ENCODE results near the gene FAM3C. TPM values are rescaled to one million over a fixed set of nuclear protein-coding genes. Genes with fewer than 3 reads are reported as not detected.
"Not testable (repeated sequence)": the region's sequence is repeated elsewhere in the genome, so short reads cannot be mapped to it uniquely, and the experiment has no call there.

Gene FAM3C
- 10 to 100 TPM; 46.3 to 57.7 TPM for total RNA-seq

DNA sequence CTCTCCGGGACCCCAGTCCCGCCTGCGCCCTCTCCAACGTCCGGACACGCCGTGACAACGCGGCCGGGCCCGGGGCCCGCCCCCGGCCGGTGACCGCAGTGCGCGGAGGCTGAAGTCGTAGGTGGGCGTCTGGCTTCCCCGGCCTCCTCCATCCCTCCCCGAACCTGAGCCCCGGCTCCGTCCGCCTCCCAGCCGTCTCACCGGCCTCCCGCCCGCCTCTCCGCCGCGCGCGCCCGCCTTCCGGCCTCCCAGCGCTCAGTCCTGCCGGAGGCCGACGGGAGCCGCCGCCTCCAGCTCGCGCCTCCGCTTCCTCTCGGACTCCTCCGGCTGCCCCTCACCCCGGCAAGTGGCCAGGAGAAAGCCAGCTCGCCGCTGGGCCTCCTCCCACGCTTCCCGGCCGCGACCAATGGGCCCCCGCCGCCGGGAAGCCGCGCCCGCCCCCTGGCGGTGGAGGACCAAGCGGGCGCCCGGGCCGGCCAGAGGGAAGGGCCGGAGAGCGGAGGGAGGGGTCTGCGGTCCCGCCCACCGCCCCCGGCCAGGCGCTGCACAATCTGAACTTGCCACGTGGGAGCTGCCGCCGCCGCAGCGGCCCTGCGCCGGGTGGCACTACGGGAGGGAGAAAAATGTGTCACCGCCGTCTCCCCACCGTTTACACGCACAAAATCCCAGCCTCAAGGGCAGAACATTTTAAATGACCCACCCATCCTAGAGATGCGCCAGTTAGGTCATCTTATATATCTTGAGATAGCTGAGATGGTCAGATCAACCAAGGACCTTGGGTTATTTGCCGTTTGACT lies at the start of gene FAM3C:
Gene FAM3C (minus strand): TSS at position 348 of the 797 bp plus-strand sequence. CDS start 13,339 bp downstream, outside the sequence.
- TF ChIP-seq CTCF (IDR thresholded peaks at IDR 0.05): peak; percentile 90
- no peaks in the 10 kb centered on the region for H3K36me3 ChIP-seq
- intact Hi-C loops (cut with DNase I): no loop called here
- no peaks in the 10 kb centered on the region for H3K27me3 ChIP-seq
- no peaks in the 10 kb centered on the region for H3K4me1 ChIP-seq
- H3K27ac ChIP-seq: peak within 1 kb of the TSS; percentile 78
- H3K9ac ChIP-seq (ENCODE audit: low read depth in 2 of 2, low read length in 2 of 2): peak within 1 kb of the TSS; percentile 81 to 85
- DNase-seq: peak; percentile 88
- no peaks in the 10 kb centered on the region for H3K9me3 ChIP-seq
- peak within 1 kb of the TSS; percentile 83 for H3K4me3 ChIP-seq

- Histone ChIP-seq H3K27me3 (no peaks in the 10 kb centered on the region), H3K4me1 (no peaks in the 10 kb centered on the region), H3K9me3 (no peaks in the 10 kb centered on the region), H3K27ac (no peak overlapping the region), H3K36me3 (no peaks in the 10 kb centered on the region), H3K9ac (ENCODE audit: low read depth in 2 of 2, low read length in 2 of 2) (no peak overlapping the region), H3K4me3 (no peak overlapping the region)
- intact Hi-C loops (cut with DNase I): no loop called here
- TF ChIP-seq CTCF (IDR thresholded peaks at IDR 0.05): no peak
- DNase-seq: no peak
Observed at GRCh38 chr7:121442845-121443244, 46.7 kb upstream of the FAM3C start.

DNA sequence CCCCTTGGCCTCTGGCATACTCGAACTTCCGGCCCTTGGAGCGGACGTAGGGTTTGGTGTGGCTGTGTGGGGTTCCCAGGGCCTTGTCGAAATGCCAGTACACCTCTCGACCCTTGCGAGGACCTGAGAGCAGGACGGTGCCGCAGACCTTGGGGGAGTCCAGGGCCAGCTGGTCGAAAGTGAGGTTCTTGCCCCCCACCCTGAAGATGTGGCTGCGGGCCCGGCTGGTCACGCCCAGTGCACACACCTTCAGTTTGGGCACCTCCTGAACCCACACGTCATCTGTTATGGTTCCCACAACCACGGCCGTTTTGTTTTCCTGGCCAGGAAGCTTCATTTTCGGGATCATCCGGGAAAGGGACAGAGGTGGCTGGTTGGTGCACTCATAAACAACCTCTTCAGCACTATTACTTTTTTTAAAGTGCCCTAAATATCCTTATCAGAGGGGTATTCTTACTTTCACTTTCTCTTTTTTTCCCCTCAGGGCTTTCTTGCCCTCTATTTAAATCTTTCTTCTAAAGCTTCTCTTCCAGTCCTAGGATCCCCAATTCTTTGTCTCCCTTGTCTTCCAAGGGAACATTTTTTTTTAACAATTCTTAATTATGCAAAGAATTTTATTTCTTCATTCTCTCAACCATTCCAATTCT lies 44.9 kb upstream of the FAM3C start:
- Histone ChIP-seq H3K27me3 (no peaks in the 10 kb centered on the region), H3K4me1 (no peaks in the 10 kb centered on the region), H3K27ac (no peak overlapping the region), H3K9me3 (no peaks in the 10 kb centered on the region), H3K4me3 (no peak overlapping the region), H3K36me3 (no peaks in the 10 kb centered on the region), H3K9ac (ENCODE audit: low read depth in 2 of 2, low read length in 2 of 2) (no peak overlapping the region)
- intact Hi-C loops (cut with DNase I): no loop called here
- no peak for DNase-seq
- no peak for TF ChIP-seq CTCF (IDR thresholded peaks at IDR 0.05)

DNA sequence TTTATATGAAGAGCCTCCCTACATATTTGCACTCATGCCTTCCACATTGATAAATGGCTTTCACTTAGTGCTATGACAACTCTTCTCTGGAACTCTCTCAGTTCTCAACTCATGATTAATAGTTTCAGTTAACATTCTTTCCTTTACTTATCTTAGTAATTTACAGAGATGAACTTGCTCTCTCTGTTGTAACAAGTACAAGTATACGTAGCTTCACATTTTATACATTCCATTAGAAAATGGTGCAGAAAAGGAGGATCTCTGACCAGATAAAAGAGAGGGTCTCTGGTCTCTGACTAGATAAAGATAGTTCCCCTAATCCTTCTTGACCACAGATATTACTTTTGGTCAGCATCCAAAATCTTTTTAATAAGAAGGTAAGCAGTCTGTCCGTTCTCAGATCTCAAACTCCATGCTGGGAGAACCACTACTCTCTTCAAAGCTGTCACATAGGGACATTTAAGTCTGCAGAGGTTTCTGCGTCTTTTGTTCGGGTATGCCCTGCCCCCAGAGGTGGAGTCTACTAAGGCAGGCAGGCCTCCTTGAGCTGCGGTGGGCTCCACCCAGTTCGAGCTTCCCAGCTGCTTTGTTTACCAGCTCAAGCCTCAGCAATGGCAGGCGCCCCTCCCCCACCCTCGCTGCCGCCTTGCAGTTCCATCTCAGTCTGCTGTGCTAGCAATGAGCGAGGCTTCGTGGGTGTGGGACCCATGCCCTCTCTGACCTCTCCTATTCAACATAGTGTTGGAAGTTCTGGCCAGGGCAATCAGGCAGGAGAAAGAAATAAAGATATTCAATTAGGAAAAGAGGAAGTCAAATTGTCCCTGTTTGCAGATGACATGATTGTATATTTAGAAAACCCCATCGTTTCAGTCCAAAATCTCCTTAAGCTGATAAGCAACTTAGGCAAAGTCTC lies 42.2 kb upstream of the FAM3C start:
- H3K9ac ChIP-seq (ENCODE audit: low read depth in 2 of 2, low read length in 2 of 2); H3K27ac ChIP-seq; intact Hi-C loops (cut with DNase I); H3K27me3 ChIP-seq; H3K4me1 ChIP-seq; H3K36me3 ChIP-seq; H3K4me3 ChIP-seq; H3K9me3 ChIP-seq: not testable (repeated sequence)
- peak; percentile 87 for DNase-seq

DNA sequence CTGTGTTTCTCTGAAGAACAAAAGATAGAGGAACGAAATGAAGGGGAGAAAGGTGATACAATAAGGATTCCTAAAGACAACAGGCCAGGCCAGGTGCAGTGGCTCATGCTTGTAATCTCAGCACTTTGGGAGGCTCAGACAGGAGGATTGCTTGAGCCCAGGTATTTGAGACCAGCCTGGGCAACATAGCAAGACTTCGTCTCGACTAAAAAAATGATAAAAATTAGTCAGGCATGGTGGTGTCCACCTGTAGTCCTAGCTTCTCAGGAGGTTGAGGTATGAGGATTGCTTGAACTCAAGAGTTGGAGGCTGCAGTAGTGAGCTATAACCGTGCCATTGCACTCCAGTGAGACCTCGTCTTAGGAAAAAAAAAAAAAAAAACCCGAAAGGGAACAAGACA lies 41.4 kb upstream of the FAM3C start:
- no peak overlapping the region for H3K27ac ChIP-seq
- H3K4me3 ChIP-seq: no peak overlapping the region
- H3K4me1 ChIP-seq: no peaks in the 10 kb centered on the region
- no peak for TF ChIP-seq CTCF (IDR thresholded peaks at IDR 0.05)
- intact Hi-C loops (cut with DNase I): no loop called here
- H3K9ac ChIP-seq (ENCODE audit: low read depth in 2 of 2, low read length in 2 of 2): no peak overlapping the region
- no peaks in the 10 kb centered on the region for H3K36me3 ChIP-seq
- no peaks in the 10 kb centered on the region for H3K27me3 ChIP-seq
- no peaks in the 10 kb centered on the region for H3K9me3 ChIP-seq
- DNase-seq: no peak
